Parathyroid adenoma (tissue), 2 donors: ENCODE data around the gene OR10A4.

Source experiments
- H2AFZ ChIP-seq: fragments of 300-600 bp; sonication (generic); one replicate; pipeline ENCODE4 v1.7.0; 2017; ENCODE audit warnings: antibody characterized with exemption, mild to moderate bottlenecking
- H3K27ac ChIP-seq: fragments of 300-600 bp; sonication (generic); one replicate; pipeline ENCODE4 v1.7.0; 2017
- H3K27me3 ChIP-seq: fragments of 300-600 bp; sonication (generic); one replicate; pipeline ENCODE4 v1.7.0; 2017; ENCODE audit warnings: low read length; ENCODE audit not compliant: control insufficient read depth, insufficient read depth
- H3K36me3 ChIP-seq: fragments of 300-600 bp; sonication (generic); one replicate; pipeline ENCODE4 v1.7.0; 2017; ENCODE audit warnings: low read length; ENCODE audit not compliant: control insufficient read depth, insufficient read depth
- H3K4me1 ChIP-seq: fragments of 300-600 bp; sonication (generic); one replicate; pipeline ENCODE4 v1.7.0; 2017; ENCODE audit warnings: control low read depth
- H3K4me2 ChIP-seq: fragments of 300-600 bp; sonication (generic); one replicate; pipeline ENCODE4 v1.7.0; 2017; ENCODE audit warnings: low read length
- H3K4me3 ChIP-seq: fragments of 300-600 bp; sonication (generic); one replicate; pipeline ENCODE4 v1.7.0; 2017; ENCODE audit warnings: low read depth, low read length
- H3K79me2 ChIP-seq: fragments of 300-600 bp; sonication (generic); one replicate; pipeline ENCODE4 v1.7.0; 2017; ENCODE audit warnings: control low read depth
- H3K9ac ChIP-seq: fragments of 300-600 bp; sonication (generic); one replicate; pipeline ENCODE4 v1.7.0; 2017; ENCODE audit warnings: mild to moderate bottlenecking
- H3K9me3 ChIP-seq: fragments of 300-600 bp; sonication (generic); one replicate; pipeline ENCODE4 v1.7.0; 2017; ENCODE audit warnings: low read length; ENCODE audit not compliant: control insufficient read depth
- TF ChIP-seq, protein P1 (sequence below): fragments of 300-600 bp; sonication (generic); IDR thresholded peaks from one replicate; pipeline ENCODE4 v1.7.0; 2017; ENCODE audit warnings: antibody characterized with exemption, mild to moderate bottlenecking
- donor health status: primary hyperparathyroidism.

OR10A4 gene

DNA sequence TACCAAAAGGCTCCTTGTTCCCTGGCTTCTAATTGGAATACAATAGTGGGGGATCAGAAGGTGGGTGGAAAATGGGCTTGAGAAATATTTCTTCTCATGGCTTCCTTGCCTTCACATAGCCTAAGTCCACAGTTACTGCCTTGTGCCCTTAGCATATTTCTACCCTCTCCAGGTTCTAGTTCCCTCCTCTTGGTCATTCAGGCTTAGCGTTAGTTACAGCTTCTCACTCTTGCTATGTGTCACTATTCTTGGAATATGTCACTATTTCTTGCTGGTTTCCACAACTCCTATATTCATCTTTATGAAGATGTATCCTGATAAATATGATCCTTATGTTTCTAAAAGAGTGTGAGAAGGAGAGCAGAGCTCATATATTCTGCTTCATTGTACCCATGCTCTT lies 13.4 kb downstream of the OR10A4 start:
- H3K27ac ChIP-seq, result no peak overlapping the region
- H3K36me3 ChIP-seq, result no peaks in the 10 kb centered on the region
- H3K27me3 ChIP-seq, result no peaks in the 10 kb centered on the region
- no peak overlapping the region for H2AFZ ChIP-seq
- H3K9ac ChIP-seq, result no peak overlapping the region
- TF ChIP-seq, protein P1, sequence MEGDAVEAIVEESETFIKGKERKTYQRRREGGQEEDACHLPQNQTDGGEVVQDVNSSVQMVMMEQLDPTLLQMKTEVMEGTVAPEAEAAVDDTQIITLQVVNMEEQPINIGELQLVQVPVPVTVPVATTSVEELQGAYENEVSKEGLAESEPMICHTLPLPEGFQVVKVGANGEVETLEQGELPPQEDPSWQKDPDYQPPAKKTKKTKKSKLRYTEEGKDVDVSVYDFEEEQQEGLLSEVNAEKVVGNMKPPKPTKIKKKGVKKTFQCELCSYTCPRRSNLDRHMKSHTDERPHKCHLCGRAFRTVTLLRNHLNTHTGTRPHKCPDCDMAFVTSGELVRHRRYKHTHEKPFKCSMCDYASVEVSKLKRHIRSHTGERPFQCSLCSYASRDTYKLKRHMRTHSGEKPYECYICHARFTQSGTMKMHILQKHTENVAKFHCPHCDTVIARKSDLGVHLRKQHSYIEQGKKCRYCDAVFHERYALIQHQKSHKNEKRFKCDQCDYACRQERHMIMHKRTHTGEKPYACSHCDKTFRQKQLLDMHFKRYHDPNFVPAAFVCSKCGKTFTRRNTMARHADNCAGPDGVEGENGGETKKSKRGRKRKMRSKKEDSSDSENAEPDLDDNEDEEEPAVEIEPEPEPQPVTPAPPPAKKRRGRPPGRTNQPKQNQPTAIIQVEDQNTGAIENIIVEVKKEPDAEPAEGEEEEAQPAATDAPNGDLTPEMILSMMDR, result no peak
- H3K4me1 ChIP-seq, result no peaks in the 10 kb centered on the region
- H3K79me2 ChIP-seq, result no peaks in the 10 kb centered on the region
- H3K4me2 ChIP-seq, result no peak overlapping the region
- no peaks in the 10 kb centered on the region for H3K9me3 ChIP-seq
- H3K4me3 ChIP-seq, result no peak overlapping the region

DNA sequence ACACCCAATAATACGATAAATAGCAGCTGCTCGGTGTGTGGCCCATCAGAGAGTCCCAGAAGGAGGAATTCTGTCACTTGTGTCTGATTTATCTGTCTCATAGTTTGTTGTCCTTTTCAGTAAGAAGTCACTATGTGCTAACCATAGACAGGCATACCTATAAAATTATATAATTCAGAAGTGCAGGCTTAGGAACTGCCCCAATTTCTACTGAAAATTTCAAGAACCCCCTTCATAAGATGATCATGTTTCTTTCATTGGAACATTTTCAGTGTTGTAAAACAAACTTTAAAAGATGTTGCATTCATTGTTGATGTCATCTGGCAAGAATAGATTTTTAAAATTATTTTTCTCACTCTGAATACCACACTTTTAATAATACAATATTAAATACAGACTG lies 16.0 kb downstream of the OR10A4 start, which contains the start of gene OR2D2:
Gene OR2D2, minus strand, starts transcription at position 101 of the 400 bp plus-strand sequence. Its CDS starts 0 bp downstream, at position 101.
- no peak within 1 kb of the TSS for H3K4me3 ChIP-seq
- H3K4me1 ChIP-seq, result no peaks in the 10 kb centered on the region
- no peaks in the 10 kb centered on the region for H3K27me3 ChIP-seq
- no peak within 1 kb of the TSS for H3K9ac ChIP-seq
- TF ChIP-seq, protein P1, result no peak
- no peaks in the 10 kb centered on the region for H3K36me3 ChIP-seq
- no peak within 1 kb of the TSS for H3K4me2 ChIP-seq
- no peak within 1 kb of the TSS for H2AFZ ChIP-seq
- no peaks in the 10 kb centered on the region for H3K9me3 ChIP-seq
- H3K27ac ChIP-seq, result no peak within 1 kb of the TSS
- H3K79me2 ChIP-seq, result no peaks in the 10 kb centered on the region

DNA sequence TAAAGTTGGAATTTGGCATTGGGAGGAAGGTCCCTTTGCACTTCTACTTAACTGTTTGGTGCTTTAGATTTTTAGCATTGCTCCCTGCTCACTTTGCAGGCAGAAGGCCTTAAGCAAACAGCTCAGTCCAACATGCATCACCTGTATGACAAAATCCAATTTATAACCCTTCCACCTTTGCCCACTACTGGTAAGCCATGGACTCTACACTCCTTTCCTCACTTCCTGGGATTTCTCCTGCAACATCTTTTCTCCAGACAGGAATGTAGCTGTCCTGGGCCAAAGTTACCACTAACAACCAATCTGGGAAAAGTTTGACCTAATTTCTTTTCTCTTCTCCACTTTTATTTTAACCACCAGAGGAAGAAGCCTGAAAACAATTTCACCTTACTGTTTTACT lies 17.7 kb downstream of the OR10A4 start:
- TF ChIP-seq, protein P1, result no peak
- no peaks in the 10 kb centered on the region for H3K79me2 ChIP-seq

DNA sequence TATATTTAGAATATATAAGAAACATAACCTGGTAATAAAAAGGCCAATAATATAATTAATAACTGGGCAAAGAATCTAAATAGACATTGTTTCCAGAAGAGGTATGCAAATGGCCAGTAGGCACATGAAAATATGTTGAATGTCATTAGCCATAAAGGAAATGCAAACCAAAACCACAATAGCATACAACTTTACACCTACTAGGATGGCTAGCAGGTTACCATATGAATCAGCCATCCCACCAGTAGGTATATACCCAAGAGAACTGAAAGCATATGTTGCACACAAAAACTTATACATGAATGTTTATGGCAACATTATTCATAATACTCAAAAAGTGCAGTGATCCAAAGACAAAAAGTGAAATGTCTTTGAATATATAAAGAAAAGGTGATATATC lies 18.6 kb downstream of the OR10A4 start:
- Histone ChIP-seq H3K4me3 (no peak overlapping the region), H3K36me3 (no peaks in the 10 kb centered on the region), H3K27me3 (no peaks in the 10 kb centered on the region), H2AFZ (no peak overlapping the region), H3K4me1 (no peaks in the 10 kb centered on the region), H3K4me2 (no peak overlapping the region), H3K27ac (no peak overlapping the region), H3K9me3 (no peaks in the 10 kb centered on the region), H3K9ac (no peak overlapping the region), H3K79me2 (no peaks in the 10 kb centered on the region)
- TF ChIP-seq, protein P1, result no peak

More for the DNA sequence above, 17.7 kb downstream of the OR10A4 start:
- Histone ChIP-seq H3K9ac (no peak overlapping the region), H2AFZ (no peak overlapping the region), H3K9me3 (no peaks in the 10 kb centered on the region), H3K27me3 (no peaks in the 10 kb centered on the region), H3K4me2 (no peak overlapping the region), H3K36me3 (no peaks in the 10 kb centered on the region), H3K4me3 (no peak overlapping the region), H3K27ac (no peak overlapping the region), H3K4me1 (no peaks in the 10 kb centered on the region)

DNA sequence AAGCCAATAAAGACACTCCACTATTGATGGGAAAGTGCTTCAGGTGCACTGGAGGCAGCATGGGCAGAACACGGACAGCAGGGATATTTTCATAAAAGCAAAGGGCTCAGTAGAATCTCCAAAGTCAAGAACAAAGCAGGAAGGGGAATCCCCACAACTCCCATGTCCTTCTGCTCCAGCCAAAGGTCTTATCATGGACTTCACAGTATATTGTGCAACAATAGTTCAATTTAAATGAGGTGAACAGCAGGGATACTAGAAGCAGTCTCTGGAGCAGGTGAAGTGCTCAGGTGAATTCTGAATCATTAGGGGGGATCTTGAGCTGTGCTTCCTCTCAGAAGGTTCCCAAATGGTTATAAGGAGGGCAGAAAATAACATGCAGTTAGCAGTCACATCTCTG lies 22.5 kb downstream of the OR10A4 start:
- H3K9me3 ChIP-seq, result no peaks in the 10 kb centered on the region
- H3K4me3 ChIP-seq, result no peak overlapping the region
- no peak overlapping the region for H3K9ac ChIP-seq
- no peaks in the 10 kb centered on the region for H3K4me1 ChIP-seq
- TF ChIP-seq, protein P1, result no peak
- no peak overlapping the region for H2AFZ ChIP-seq
- no peak overlapping the region for H3K27ac ChIP-seq
- no peaks in the 10 kb centered on the region for H3K79me2 ChIP-seq
- H3K36me3 ChIP-seq, result no peaks in the 10 kb centered on the region
- H3K27me3 ChIP-seq, result no peaks in the 10 kb centered on the region
- no peak overlapping the region for H3K4me2 ChIP-seq
